GM12891 (cell line): ENCODE results near the gene FOXRED1.

Source experiments
- DNase-seq: peaks from one replicate; pipeline ENCODE4 v3.0.0; 2011; ENCODE audit warnings: low spot score; ENCODE audit not compliant: insufficient read length
- FAIRE-seq: peaks from 2 replicates; lab custom pipeline; 2011; peaks lifted over from hg19 to GRCh38; lab: Jason Lieb, UNC
- PAX5 ChIP-seq: IDR thresholded peaks from 2 replicates; pipeline ENCODE4 v1.6.1; 2011; ENCODE audit warnings: low read length, moderate library complexity, mild to moderate bottlenecking; ENCODE audit not compliant: insufficient read depth, severe bottlenecking
- POLR2A ChIP-seq: IDR thresholded peaks from 2 replicates; pipeline ENCODE4 v1.6.1; 2011; ENCODE audit warnings: low read depth, low read length, control low read depth
- POLR2AphosphoS5 ChIP-seq: IDR thresholded peaks from 2 replicates; pipeline ENCODE4 v1.6.1; 2011; ENCODE audit warnings: low read depth, low read length, control low read depth
- POU2F2 ChIP-seq: IDR thresholded peaks from 2 replicates; pipeline ENCODE4 v1.6.1; 2011; ENCODE audit warnings: low read depth, mild to moderate bottlenecking, control low read depth, low read length, moderate library complexity
- SPI1 ChIP-seq: IDR thresholded peaks from 2 replicates; pipeline ENCODE4 v1.6.1; 2011; ENCODE audit warnings: low read depth, low read length, control low read depth
- TAF1 ChIP-seq: IDR thresholded peaks from 2 replicates; pipeline ENCODE4 v1.6.1; 2011; ENCODE audit warnings: low read depth, low read length, control low read depth

Gene FOXRED1

DNA sequence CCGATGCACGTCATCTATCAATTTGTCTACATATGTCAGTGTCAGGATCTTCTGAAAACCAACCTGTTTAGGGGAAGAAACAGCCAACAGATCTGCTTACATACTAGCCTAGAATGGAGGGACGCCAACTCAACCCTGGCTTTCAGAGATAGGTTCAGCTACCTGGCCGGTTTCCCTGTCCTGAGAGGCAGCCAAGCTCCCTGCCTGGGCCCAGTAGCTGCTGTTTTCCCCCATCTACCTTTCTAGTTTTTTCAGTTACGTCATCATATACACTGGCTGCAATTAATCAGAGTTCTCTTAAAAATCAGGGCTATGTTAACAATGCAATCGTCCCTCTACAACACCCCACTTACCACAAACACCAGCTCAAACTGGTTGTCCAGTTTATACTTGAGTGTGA is 1.3 kb upstream of the FOXRED1 start:
- TF ChIP-seq TAF1 (no peak), POLR2A (0 out of 2 replicates have a peak, but pooled peaks have one; percentile 36)
- FAIRE-seq: peak; percentile 55
- DNase-seq: no peak

GRCh38 chr11:126268361-126268707 is 620 bp upstream of the FOXRED1 start:
- TF ChIP-seq TAF1: no peak
- peak; percentile 15 for TF ChIP-seq PAX5

DNA sequence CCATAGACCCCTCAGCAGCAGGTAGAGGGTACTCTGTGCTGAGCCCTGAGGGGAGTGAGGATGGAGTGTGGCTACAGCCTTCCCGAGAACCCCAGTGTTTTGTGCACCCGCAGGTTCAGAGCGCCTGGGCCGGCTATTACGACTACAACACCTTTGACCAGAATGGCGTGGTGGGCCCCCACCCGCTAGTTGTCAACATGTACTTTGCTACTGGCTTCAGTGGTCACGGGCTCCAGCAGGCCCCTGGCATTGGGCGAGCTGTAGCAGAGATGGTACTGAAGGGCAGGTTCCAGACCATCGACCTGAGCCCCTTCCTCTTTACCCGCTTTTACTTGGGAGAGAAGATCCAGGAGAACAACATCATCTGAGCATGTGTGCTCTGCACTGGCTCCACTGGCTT is 8.4 kb downstream of the FOXRED1 start:
- TF ChIP-seq POLR2A (no peak), TAF1 (no peak), POU2F2 (no peak), POLR2AphosphoS5 (no peak), PAX5 (no peak), SPI1 (no peak)
- FAIRE-seq (no peak), DNase-seq (no peak)

More at GRCh38 chr11:126268361-126268707, 620 bp upstream of the FOXRED1 start:
- DNase-seq (no peak), FAIRE-seq (no peak)

DNA sequence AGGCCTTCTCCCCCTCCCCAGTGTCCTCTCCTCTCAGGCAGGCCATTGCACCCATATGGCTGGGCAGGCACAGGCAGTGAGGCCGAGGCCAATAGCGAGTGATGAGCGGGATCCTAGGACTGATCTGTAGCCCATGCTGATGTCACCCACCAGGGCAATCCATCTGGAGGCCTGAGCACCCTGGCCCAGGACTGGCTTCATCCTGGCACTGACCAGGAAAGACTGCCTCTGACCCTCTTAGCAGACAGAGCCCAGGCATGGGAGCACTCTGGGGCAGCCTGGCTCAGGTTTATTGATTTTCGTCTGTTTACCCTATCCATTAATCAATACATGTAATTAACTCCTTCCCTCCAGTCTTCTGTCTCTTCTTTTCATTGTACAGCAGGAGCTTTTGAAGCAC is 8.8 kb downstream of the FOXRED1 start:
- DNase-seq (no peak), FAIRE-seq (no peak)
- no peak for TF ChIP-seq SPI1
- no peak for TF ChIP-seq TAF1
- TF ChIP-seq POLR2AphosphoS5: no peak
- TF ChIP-seq POU2F2: no peak
- TF ChIP-seq POLR2A: no peak
- no peak for TF ChIP-seq PAX5

DNA sequence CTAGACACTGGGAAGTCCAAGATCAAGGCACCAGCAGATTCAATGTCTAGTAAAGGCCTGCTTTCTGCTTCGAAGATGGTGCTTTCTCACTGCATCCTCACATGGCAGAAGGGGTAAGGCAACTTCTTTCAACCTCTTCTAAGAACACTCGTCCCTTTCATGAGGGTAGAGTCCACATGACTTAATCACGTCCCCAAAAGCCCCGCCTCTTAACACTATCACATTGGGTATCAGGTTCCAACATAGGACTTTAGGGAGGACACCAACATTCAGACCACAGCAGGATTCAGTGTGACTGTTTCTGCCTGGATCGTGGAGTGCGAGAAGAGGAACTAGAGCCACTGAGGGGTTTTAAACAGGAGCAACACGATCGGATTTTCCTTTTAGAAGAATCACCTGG is 10.2 kb downstream of the FOXRED1 start:
- no peak for FAIRE-seq
- TF ChIP-seq POLR2AphosphoS5: no peak
- no peak for TF ChIP-seq PAX5
- TF ChIP-seq TAF1: no peak
- TF ChIP-seq POU2F2: no peak
- TF ChIP-seq SPI1: no peak
- TF ChIP-seq POLR2A: no peak

DNA sequence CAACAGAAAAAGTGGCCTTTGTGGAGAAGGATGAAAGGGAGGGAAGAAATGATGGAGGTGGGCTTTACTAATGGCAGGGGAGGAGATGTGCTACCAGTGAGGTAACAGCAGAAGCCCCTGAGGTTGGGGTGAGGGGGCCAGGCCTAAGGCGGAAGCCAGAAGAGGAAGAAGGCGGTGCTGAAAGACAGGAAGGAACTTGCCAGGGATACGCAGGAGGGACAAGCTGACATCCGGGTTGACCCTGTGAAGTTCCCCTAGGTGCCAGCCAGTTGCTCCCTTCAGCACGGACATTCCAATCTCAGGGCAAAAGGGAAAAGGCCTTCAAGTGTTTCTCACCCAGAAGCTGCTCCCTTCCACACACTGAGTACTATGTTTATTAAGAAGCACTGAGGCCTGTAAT is 11.6 kb downstream of the FOXRED1 start:
- no peak for DNase-seq
- TF ChIP-seq POLR2AphosphoS5: no peak
- TF ChIP-seq POLR2A: no peak
- no peak for TF ChIP-seq SPI1
- no peak for TF ChIP-seq PAX5
- FAIRE-seq: no peak

More for the DNA sequence above, 10.2 kb downstream of the FOXRED1 start:
- DNase-seq: no peak

GRCh38 chr11:126281245-126281644 is 12.3 kb downstream of the FOXRED1 start:
- no peak for FAIRE-seq
- DNase-seq: no peak
- TF ChIP-seq POLR2AphosphoS5: no peak
- no peak for TF ChIP-seq PAX5
- TF ChIP-seq SPI1: no peak
- no peak for TF ChIP-seq TAF1
- no peak for TF ChIP-seq POLR2A
- no peak for TF ChIP-seq POU2F2

DNA sequence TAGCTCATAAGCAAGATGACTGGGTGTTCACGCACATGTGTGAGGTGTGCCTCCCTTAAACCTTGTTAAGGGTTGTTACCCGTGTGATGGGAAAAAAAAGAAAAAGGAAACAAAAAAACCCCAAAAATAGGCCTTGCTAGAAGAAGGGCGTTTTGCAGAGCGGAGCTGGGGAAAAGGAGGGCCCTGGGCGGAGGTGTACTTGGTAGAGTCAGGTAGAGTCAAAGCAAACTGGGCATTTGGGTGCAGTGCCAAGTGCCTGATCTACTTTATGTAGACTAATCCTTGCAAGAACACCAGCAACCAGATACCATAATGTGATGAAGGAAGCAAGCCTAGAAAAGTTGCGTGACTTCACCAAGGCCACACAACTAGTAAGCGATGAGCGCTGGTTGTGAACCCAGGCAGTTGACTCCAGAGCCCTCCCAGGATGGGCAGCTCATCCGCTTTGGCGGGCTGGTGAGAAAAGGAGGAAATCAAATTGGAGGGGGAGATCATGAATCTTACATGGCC is 12.8 kb downstream of the FOXRED1 start:
- TF ChIP-seq POLR2A (no peak), POLR2AphosphoS5 (no peak), SPI1 (no peak), TAF1 (no peak), PAX5 (no peak), POU2F2 (no peak)
- no peak for FAIRE-seq
- no peak for DNase-seq

GRCh38 chr11:126282361-126282735 is 13.4 kb downstream of the FOXRED1 start:
- DNase-seq (no peak), FAIRE-seq (peak; percentile 58)
- TF ChIP-seq POLR2AphosphoS5 (no peak), SPI1 (no peak), PAX5 (no peak), POLR2A (no peak), TAF1 (no peak), POU2F2 (no peak)

- DNase-seq (peak; percentile 62), FAIRE-seq (peak; percentile 84)
- TF ChIP-seq POLR2A (peak; percentile 31; the same call in 1 of the 2 replicates), POLR2AphosphoS5 (no peak), TAF1 (no peak), SPI1 (0 out of 2 replicates have a peak, but pooled peaks have one; percentile 17), PAX5 (no peak), POU2F2 (peak; percentile 35; the same call in 1 of the 2 replicates)
Measured at GRCh38 chr11:126282736-126283591, 14.0 kb downstream of the FOXRED1 start, which contains the start of gene TIRAP. TIRAP (plus strand) TSS chr11:126283093; CDS start chr11:126290895, 7,802 bp downstream.
